Endodermal cell (in vitro differentiated cells): ENCODE data around the gene HIRA. TPM values are rescaled to one million over a fixed set of nuclear protein-coding genes. Genes with fewer than 3 reads are reported as not detected.

ENCODE experiments used
- DNase-seq: peaks from one replicate; pipeline ENCODE4 v3.0.0-alpha.2; 2017
- H3K27ac ChIP-seq: 2 replicates; pipeline ENCODE4 v1.5.1; 2013; ENCODE audit warnings: mild to moderate bottlenecking, low read depth, low read length, moderate library complexity
- H3K27me3 ChIP-seq: 2 replicates; pipeline ENCODE4 v1.6.1; 2013; ENCODE audit warnings: mild to moderate bottlenecking, low read length, moderate library complexity; ENCODE audit not compliant: insufficient read depth, control insufficient read depth, poor library complexity, severe bottlenecking
- H3K36me3 ChIP-seq: 2 replicates; pipeline ENCODE4 v1.7.0; 2013; ENCODE audit warnings: mild to moderate bottlenecking, low read length, moderate library complexity; ENCODE audit not compliant: control insufficient read depth, insufficient read depth
- H3K4me1 ChIP-seq: one replicate; pipeline ENCODE4 v1.7.0; 2013; ENCODE audit warnings: low read length; ENCODE audit not compliant: control insufficient read depth, insufficient read depth
- H3K4me3 ChIP-seq: 2 replicates; pipeline ENCODE4 v1.5.1; 2013; ENCODE audit warnings: mild to moderate bottlenecking, low read length, moderate library complexity
- H3K9ac ChIP-seq: 2 replicates; pipeline ENCODE4 v1.6.1; 2013; ENCODE audit warnings: mild to moderate bottlenecking, low read length, moderate library complexity; ENCODE audit not compliant: poor library complexity, severe bottlenecking; ENCODE audit errors: extremely low read depth
- H3K9me3 ChIP-seq: 2 replicates; pipeline ENCODE4 v1.6.1; 2013; ENCODE audit warnings: mild to moderate bottlenecking, low read length, moderate library complexity; ENCODE audit not compliant: control insufficient read depth
- H3K27ac Mint-ChIP-seq: 2 replicates; pipeline ENCODE4 v1.8.0; 2020; ENCODE audit warnings: mixed read lengths
- H3K27me3 Mint-ChIP-seq: 2 replicates; pipeline ENCODE4 v1.8.0; 2021; ENCODE audit warnings: mild to moderate bottlenecking, mixed read lengths; ENCODE audit not compliant: insufficient read depth
- H3K36me3 Mint-ChIP-seq: 2 replicates; pipeline ENCODE4 v1.8.0; 2020; ENCODE audit warnings: low read depth, mixed read lengths
- H3K4me1 Mint-ChIP-seq: 2 replicates; pipeline ENCODE4 v1.8.0; 2020; ENCODE audit warnings: mixed read lengths
- H3K4me3 Mint-ChIP-seq: 2 replicates; pipeline ENCODE4 v1.8.0; 2020; ENCODE audit warnings: mild to moderate bottlenecking, moderate library complexity, mixed read lengths
- H3K9me3 Mint-ChIP-seq: 2 replicates; pipeline ENCODE4 v1.8.0; 2020; ENCODE audit warnings: mild to moderate bottlenecking, mixed read lengths
- WGBS, 2 experiments: methylation state at CpG; one replicate each; pipeline versions ENCODE4 v1.1.5 to v1.1.7; 2013; ENCODE audit warnings: missing lambda C conversion rate in 2 of 2, mixed read lengths in 1 of 2; ENCODE audit not compliant: insufficient coverage in 1 of 2, insufficient read length in 1 of 2; 5-methylcytosine and 5-hydroxymethylcytosine counted together
- total RNA-seq, 2 donors: library from RNA; stranded (reverse); fragmentation: NEBNext Ultra II Directional in 1 of 2; extraction: Animal tissue kit (Norgen Biotek cat#: 25700) in 1 of 2; gene quantifications; 2 replicates in 1 of 2; 3 replicates in 1 of 2; pipeline ENCODE4 v1.2.1, GENCODE V29; 2021
- TF ChIP-seq, protein P1 (sequence below): fragments of 200-600 bp; sonication (generic); conservative IDR thresholded peaks from 2 replicates; pipeline ENCODE4 v1.5.0; 2021; ENCODE audit warnings: antibody characterized with exemption, mild to moderate bottlenecking

Gene HIRA
- total RNA-seq, 2 donors from 2014 or later: 44.8 to 46.6 TPM

DNA sequence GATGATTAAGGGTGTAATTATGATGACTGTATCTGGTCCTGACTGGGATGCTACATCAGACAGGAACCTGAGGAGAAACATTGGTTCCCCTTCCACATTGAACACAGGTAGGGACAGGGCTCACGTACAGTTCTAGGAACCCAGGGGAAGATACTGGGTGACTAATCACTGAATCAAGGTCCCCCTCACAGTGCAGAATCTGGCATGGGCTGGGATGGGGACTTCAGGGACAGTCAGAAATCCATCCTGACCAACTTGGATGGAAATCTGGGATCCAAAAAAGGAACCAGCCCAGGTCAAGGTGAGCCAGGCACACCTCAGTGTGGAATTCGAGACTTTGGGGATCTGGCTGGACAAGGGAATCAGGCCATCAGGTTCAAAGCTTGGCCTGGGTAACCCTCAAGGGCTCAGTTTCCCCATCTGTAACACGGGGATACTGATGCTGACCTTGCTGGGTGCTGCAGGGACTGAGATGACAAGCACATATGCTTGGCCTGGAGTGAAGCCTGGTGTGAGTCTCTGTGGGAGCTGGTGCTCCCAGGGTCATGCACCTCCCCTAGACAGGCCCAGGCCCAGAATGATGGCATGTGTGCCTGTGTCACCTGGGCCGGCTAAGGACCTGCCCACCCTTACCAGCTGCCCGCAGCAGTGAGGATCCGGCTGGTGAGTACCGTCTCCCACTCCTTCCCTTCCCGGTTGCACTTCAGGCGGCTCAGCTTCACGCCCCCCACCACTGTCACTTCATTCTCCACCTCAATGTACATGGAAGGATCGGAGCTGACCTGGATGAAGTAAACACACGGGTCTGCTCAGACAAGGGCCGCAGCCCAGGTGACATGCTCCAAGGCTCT is 72.6 kb downstream of the HIRA start:
- no peak overlapping the region for H3K4me3 Mint-ChIP-seq
- Histone ChIP-seq H3K4me3 (no peak overlapping the region), H3K27me3 (no peaks in the 10 kb centered on the region), H3K36me3 (peaks cover 80% of the 10 kb centered on the region), H3K27ac (no peak overlapping the region), H3K4me1 (no peaks in the 10 kb centered on the region), H3K9ac (no peak overlapping the region), H3K9me3 (no peaks in the 10 kb centered on the region)
- 89 to 100% methylated on average over 5 to 13 of the region's 13 CpGs for WGBS, 2 experiments
- no peaks in the 10 kb centered on the region for H3K9me3 Mint-ChIP-seq
- TF ChIP-seq, protein P1, sequence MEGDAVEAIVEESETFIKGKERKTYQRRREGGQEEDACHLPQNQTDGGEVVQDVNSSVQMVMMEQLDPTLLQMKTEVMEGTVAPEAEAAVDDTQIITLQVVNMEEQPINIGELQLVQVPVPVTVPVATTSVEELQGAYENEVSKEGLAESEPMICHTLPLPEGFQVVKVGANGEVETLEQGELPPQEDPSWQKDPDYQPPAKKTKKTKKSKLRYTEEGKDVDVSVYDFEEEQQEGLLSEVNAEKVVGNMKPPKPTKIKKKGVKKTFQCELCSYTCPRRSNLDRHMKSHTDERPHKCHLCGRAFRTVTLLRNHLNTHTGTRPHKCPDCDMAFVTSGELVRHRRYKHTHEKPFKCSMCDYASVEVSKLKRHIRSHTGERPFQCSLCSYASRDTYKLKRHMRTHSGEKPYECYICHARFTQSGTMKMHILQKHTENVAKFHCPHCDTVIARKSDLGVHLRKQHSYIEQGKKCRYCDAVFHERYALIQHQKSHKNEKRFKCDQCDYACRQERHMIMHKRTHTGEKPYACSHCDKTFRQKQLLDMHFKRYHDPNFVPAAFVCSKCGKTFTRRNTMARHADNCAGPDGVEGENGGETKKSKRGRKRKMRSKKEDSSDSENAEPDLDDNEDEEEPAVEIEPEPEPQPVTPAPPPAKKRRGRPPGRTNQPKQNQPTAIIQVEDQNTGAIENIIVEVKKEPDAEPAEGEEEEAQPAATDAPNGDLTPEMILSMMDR: no peak
- no peak for DNase-seq
- H3K27me3 Mint-ChIP-seq: no peaks in the 10 kb centered on the region
- H3K4me1 Mint-ChIP-seq: no peaks in the 10 kb centered on the region
- H3K36me3 Mint-ChIP-seq: peaks cover 55% of the 10 kb centered on the region
- H3K27ac Mint-ChIP-seq: no peak overlapping the region

DNA sequence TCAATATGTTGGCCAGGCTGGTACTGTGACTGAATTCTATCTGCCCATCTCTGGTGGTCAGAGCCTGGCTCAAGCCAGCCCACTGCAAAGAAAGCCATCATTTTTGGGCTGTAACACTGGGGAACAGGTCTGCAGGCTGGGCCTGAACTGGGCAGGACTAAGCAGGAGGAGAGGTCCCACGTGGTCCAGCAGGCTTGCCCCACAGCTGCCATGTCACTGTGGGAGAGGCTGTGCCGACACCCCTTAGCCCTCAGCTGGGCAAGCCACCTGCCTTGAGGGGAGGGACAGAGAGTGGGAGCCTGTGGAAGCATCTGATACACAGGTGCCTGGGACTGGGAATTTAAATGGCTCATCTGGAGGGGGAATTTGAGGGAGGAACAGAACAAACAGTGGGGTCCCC is 73.3 kb downstream of the HIRA start:
- H3K9me3 ChIP-seq: no peaks in the 10 kb centered on the region
- 93 to 100% methylated on average over 2 of the region's 2 CpGs for WGBS, 2 experiments
- no peaks in the 10 kb centered on the region for H3K4me1 ChIP-seq
- Mint-ChIP-seq H3K36me3 (peaks cover 54% of the 10 kb centered on the region), H3K27me3 (no peaks in the 10 kb centered on the region), H3K27ac (no peak overlapping the region), H3K4me3 (no peak overlapping the region), H3K4me1 (no peaks in the 10 kb centered on the region), H3K9me3 (no peaks in the 10 kb centered on the region)
- DNase-seq: no peak
- H3K27me3 ChIP-seq: no peaks in the 10 kb centered on the region
- H3K4me3 ChIP-seq: no peak overlapping the region
- H3K27ac ChIP-seq: no peak overlapping the region
- H3K9ac ChIP-seq: no peak overlapping the region
- TF ChIP-seq, protein P1: no peak
- H3K36me3 ChIP-seq: peaks cover 79% of the 10 kb centered on the region

DNA sequence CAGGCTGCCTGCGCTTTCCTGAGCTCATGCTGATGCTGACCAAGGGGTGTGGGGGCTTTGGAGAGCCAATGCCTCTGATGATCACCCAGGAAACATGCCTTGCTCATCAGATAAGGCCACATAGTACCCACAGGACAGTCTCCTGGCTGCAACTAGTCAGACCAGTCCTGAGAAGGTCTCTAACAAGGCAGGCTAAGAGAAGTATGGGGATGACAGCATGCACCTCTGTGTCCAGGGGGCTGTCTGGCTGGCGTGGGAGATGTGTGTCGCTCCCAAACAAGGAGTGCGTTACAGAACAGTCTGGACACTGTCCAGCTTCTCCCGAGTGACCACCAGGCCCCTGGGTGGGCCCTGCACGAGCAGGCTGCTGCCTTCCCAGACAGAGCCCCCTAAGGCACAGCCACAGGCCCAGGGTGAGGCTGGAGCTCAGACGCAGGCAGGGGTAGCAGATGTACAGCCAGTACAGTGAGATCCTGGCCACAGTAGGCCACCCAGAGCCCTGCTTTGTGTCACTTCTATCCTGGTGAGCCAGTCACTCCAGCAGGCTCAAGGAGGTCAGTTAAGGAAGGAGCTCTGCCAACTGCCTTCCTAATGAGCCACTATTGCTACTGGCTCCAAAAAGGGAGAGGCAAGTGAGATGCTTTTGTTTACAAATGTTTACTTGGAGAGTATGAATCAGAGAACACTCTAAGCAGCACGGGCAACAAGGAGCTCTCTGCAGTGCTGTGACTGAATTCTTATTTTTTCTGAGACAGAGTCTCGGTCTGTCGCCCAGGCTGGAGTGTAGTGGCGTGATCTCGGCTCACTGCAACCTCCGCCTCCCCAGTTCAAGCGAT is 74.0 kb downstream of the HIRA start:
- Histone ChIP-seq H3K4me3 (no peak overlapping the region), H3K27me3 (no peaks in the 10 kb centered on the region), H3K9ac (no peak overlapping the region), H3K9me3 (no peaks in the 10 kb centered on the region), H3K36me3 (peaks cover 82% of the 10 kb centered on the region), H3K27ac (no peak overlapping the region), H3K4me1 (no peaks in the 10 kb centered on the region)
- no peaks in the 10 kb centered on the region for H3K4me1 Mint-ChIP-seq
- H3K9me3 Mint-ChIP-seq: no peaks in the 10 kb centered on the region
- TF ChIP-seq, protein P1: no peak
- no peak for DNase-seq
- H3K27me3 Mint-ChIP-seq: no peaks in the 10 kb centered on the region
- H3K36me3 Mint-ChIP-seq: peaks cover 51% of the 10 kb centered on the region
- 91 to 94% methylated on average over 11 to 14 of the region's 14 CpGs for WGBS, 2 experiments
- no peak overlapping the region for H3K4me3 Mint-ChIP-seq
- no peak overlapping the region for H3K27ac Mint-ChIP-seq
